Stimulated activated CD4-positive, alpha-beta T cell treated with anti-CD3 and anti-CD28 coated beads, Interleukin-1b, Interleukin-23, amount 100 ng/mL, for 48 hours (primary cell): Measurements from ENCODE around the gene PLD1.

Source experiments
- DNase-seq: peaks from one replicate; pipeline ENCODE4 v3.0.0-alpha.2; 2020

PLD1 gene

GRCh38 chr3:171690281-171690680, 120.0 kb downstream of the PLD1 start:
- no peak for DNase-seq

DNA sequence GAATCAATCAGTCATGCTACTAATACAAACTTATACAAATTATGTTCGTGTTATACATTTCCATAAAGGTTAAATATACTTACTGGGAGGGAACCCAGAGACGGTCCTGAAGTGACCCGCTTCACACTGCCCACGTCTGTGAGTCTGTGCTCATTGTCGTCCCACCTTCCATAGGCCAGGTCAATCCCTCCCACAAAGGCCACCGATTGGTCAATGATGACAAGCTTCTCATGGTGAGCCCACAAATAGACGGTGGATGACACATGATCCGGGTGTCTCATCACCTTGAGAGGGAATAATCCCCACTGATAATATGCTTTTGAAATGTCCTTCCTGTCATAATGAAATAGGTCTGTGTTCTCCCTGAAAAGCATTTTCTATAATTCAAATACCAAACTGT, 121.7 kb downstream of the PLD1 start:
- DNase-seq, result no peak

DNA sequence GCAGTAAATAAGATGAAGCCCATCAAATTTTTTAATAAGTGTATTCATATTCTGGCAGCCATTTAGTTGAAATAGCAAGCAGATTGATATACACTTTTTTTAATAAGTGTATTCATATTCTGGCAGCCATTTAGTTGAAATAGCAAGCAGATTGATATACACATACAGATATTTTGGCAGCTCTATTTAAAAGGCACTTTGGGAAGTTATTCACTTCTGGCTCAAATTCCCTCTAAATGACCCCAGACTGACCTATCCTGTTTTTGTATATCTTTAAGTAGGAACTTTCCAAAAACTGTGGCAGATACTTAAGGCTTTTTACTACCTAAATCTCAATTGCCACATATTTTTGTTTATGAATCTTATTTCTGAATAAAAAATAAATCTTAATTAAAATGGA, 122.3 kb downstream of the PLD1 start:
- no peak for DNase-seq

- no peak for DNase-seq
These were observed 122.7 kb downstream of the PLD1 start for GRCh38 chr3:171687581-171687980.

- no peak for DNase-seq
These were observed 123.2 kb downstream of the PLD1 start for GRCh38 chr3:171687064-171687463.

- DNase-seq, result no peak
These were observed 125.0 kb downstream of the PLD1 start for GRCh38 chr3:171685116-171685895.

DNA sequence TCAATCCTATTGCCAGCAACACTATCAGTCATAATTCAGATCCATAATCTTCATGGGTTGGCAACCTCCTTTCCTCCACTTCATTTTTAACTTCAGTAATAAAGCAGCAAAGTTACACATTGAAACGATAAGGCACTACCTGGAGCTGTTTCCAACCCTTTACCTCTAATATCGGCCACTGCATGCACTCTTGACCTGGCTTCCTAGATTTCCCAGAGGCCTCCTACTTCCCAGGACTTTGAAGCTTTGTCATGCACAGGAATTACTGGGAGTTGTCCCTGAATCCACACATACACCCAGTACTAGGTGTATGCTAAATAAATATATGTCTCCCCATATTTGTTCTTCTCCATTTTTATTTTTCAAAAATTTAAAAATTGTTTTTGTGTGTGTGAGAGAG, 126.1 kb downstream of the PLD1 start:
- DNase-seq, result no peak

DNA sequence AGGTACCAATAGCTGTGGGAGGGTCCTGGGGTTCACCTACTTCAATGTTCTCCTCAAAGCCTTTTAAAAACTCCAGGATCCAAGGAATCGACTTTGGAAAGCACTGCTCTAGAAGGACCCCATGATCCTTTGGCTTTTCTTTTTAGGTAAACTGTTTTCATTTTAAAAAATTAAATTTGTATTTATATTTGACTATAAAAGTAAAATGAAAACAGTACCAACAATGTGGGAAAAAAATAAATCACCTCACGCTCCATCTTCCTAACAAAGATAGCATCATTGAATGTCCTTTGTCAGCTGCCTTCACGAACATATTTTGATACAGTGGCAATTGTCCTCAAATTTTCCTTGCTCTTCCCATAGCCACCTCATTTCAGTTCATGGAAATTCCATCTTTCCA, 127.5 kb downstream of the PLD1 start:
- DNase-seq, result no peak

- DNase-seq, result no peak
These were observed 129.4 kb downstream of the PLD1 start for GRCh38 chr3:171680726-171681411.

DNA sequence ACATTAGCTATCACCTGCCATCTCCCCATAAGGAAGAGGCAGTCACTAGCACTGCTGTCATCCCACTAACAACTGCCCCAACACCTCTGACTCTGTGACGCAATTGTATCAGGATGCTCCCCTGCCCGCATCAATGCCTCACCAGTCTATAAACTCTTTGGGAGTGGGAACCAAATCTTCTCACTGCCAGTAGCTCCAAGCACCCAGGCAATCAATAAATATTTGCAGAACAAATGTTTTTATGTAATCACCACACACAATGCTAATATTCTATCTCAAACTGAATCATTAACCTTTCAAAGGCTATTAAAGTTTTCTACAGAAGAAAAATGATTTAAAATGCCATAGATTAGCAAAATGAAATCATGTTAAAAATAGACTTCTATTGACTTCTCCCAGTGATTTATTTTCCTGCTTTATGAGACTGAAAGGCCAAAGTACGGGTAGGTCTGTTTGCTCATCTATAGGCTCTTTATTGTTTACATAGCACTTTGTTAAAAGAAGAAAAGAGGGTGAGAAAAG, 131.3 kb downstream of the PLD1 start:
- DNase-seq, result no peak

DNA sequence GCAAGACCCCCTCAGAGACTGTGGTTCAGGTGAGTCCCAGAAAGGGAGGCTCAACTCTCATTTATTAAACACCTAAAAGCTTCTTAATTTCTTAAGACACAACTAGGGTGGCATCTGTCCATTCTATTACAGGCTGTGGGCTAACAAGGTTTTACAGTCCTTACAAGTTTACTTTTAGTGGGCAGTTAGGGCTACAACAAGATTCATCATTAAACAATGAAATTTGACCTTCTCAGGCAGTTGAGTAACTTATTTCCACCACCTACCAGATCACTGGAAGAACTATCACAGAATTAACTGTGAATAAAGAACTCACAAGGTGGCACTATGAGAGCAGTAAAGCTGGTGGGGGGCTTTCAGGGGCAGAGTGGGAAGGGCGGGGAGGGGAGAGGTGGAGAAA, 132.6 kb downstream of the PLD1 start:
- DNase-seq, result no peak

- DNase-seq, result no peak
These were observed 133.6 kb downstream of the PLD1 start for GRCh38 chr3:171676601-171677175.

DNA sequence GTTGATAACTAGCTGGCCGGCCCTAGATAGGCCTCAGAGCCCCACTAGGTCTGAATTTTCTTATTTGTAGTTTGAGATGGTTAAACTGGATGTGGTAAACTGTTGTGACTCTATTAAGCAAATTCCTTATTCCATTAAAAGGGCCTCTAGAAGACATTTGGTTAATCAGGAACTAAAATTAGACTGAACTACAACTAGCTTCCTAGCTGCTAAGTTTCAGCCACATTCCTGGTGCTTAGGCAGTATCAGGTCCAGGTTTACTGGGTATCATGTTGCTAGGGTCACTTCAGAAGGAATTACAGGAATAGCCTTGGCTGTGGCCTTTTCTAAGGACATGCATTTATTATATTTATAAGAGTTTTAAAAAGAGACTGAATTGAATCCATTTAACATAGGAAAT, 136.3 kb downstream of the PLD1 start:
- no peak for DNase-seq

- DNase-seq, result no peak
These were observed 137.7 kb downstream of the PLD1 start for GRCh38 chr3:171672538-171672937.

GRCh38 chr3:171672124-171672523, 138.2 kb downstream of the PLD1 start:
- DNase-seq, result no peak

- no peak for DNase-seq
These were observed 138.6 kb downstream of the PLD1 start for GRCh38 chr3:171671709-171672108.

DNA sequence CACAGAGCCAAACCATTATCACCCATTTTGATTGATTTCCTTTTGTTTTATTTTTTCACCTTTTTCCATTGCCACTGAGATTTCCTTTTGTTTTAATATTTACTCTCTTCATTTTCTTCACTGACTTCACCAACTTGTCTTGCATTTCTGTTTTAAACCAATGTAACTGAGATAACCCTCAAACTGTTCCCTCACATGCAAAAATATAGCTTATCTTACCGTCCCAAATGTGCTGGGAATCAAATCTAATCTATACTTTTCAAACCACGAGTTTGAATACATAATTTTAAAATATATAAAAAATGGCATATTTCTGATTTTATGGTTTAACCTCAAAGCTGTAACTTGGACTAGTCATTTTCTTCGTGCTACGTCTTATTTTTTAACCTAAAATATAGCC, 143.8 kb downstream of the PLD1 start:
- DNase-seq, result no peak

GRCh38 chr3:171663805-171664204, 146.5 kb downstream of the PLD1 start:
- DNase-seq, result no peak

- no peak for DNase-seq
These were observed 148.8 kb downstream of the PLD1 start for GRCh38 chr3:171661484-171661883.

GRCh38 chr3:171660188-171660587, 150.1 kb downstream of the PLD1 start:
- DNase-seq, result no peak

GRCh38 chr3:171658841-171659240, 151.4 kb downstream of the PLD1 start:
- no peak for DNase-seq

GRCh38 chr3:171654809-171655208, 155.5 kb downstream of the PLD1 start:
- DNase-seq, result no peak

GRCh38 chr3:171654326-171654725, 156.0 kb downstream of the PLD1 start:
- no peak for DNase-seq

DNA sequence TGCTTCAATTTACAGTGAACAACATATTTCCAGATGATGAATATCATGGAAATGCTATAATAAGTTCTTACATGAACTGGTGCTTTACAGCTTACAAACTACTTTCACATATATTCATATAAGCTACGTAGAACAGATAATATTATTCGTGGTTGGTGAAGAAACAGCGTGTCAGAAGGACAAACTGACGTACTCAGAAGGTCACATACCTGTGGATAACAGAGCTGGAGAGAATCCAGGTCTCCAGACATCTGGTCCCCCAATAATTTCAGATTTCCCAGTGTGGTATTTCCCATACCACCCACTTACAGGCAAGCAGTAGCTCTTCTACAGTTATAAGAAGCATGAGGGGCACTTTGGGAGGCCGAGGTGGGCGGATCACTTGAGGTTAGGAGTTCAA, 156.6 kb downstream of the PLD1 start:
- no peak for DNase-seq
